ENCODE data around the gene GABRA4. TPM values are rescaled to one million over a fixed set of nuclear protein-coding genes. Genes with fewer than 3 reads are reported as not detected.

GABRA4 gene
- total and polyA plus RNA-seq, 2 donors (not counting 1 experiment from before 2014, with no cell fraction given) = not detected

- no peak overlapping the region for H2AFZ ChIP-seq (ENCODE audit: insufficient read depth, low read depth, low read length, poor library complexity, severe bottlenecking)
- H3K9me3 ChIP-seq (ENCODE audit: control extremely low read depth in 1 of 3, control insufficient read depth in 2 of 3, insufficient read depth in 1 of 3, low read length in 2 of 3) = peaks cover 0 to 1% (median 0%) of the 10 kb centered on the region in 3 donors
- intact Hi-C loops (cut with micrococcal nuclease) = no loop called here
- no peaks in the 10 kb centered on the region for H3K4me1 ChIP-seq (ENCODE audit: control insufficient read depth in 2 of 2, insufficient read depth in 2 of 2, low read length in 2 of 2)
- CTCF ChIA-PET = no interaction called here
- H3K9me3 Mint-ChIP-seq (ENCODE audit: insufficient read depth) = no peaks in the 10 kb centered on the region
- H4K20me1 ChIP-seq (ENCODE audit: control insufficient read depth, insufficient read depth, low read length, poor library complexity, severe bottlenecking) = no peaks in the 10 kb centered on the region
- no peaks in the 10 kb centered on the region for H3K79me2 ChIP-seq (ENCODE audit: control insufficient read depth, insufficient read depth, low read length)
- no CpG with 5 or more reads among the region's 1 CpG for WGBS (ENCODE audit: insufficient coverage)
- H3K4me3 Mint-ChIP-seq = no peak overlapping the region
- H3K27me3 ChIP-seq (replicated peaks in 1 of 4; ENCODE audit: control extremely low read depth in 1 of 4, control insufficient read depth in 3 of 4, insufficient read depth in 4 of 4, low read length in 3 of 4) = peaks cover 0 to 10% (median 0%) of the 10 kb centered on the region in 4 experiments
- DNase-seq = no peak
- no peak overlapping the region for H3K9ac ChIP-seq (ENCODE audit: low read length)
- H3K27me3 Mint-ChIP-seq = peaks cover 6% of the 10 kb centered on the region
- no peaks in the 10 kb centered on the region for H3K4me1 Mint-ChIP-seq
- H3K36me3 ChIP-seq (replicated peaks in 1 of 2; ENCODE audit: control extremely low read depth in 1 of 2, control insufficient read depth in 1 of 2, extremely low read depth in 1 of 2, insufficient read depth in 2 of 2, low read length in 1 of 2) = no peaks in the 10 kb centered on the region
- TF ChIP-seq EZH2 (IDR thresholded peaks at IDR 0.05; ENCODE audit: borderline replicate concordance, insufficient read depth, low read depth, low read length, poor library complexity, severe bottlenecking) = no peak
- TF ChIP-seq CTCF (IDR thresholded peaks at IDR 0.05) = no peak
- ATAC-seq (ENCODE audit: low read depth) = no peak
- H3K4me3 ChIP-seq (ENCODE audit: control extremely low read depth in 1 of 5, extremely low read depth in 1 of 5, insufficient read depth in 1 of 5, low read depth in 2 of 5, low read length in 4 of 5) = no peak overlapping the region
- no peak overlapping the region for H3K27ac ChIP-seq (ENCODE audit: low read length in 2 of 2)
- POLR2A ChIA-PET = no interaction called here
- H3K27ac Mint-ChIP-seq = no peak overlapping the region
- no peak overlapping the region for H3K4me2 ChIP-seq (replicated peaks; ENCODE audit: low read depth, low read length, poor library complexity, severe bottlenecking)
Measured at GRCh38 chr4:47038263-47038662, 44.9 kb upstream of the GABRA4 start.

GRCh38 chr4:47032405-47033106 is 39.2 kb upstream of the GABRA4 start:
- peaks cover 0 to 27% (median 20%) of the 10 kb centered on the region in 4 experiments for H3K27me3 ChIP-seq (replicated peaks in 1 of 4; ENCODE audit: control extremely low read depth in 1 of 4, control insufficient read depth in 3 of 4, insufficient read depth in 4 of 4, low read length in 3 of 4)
- no peak for ATAC-seq (ENCODE audit: low read depth)
- Mint-ChIP-seq H3K4me1 (peaks cover 18% of the 10 kb centered on the region), H3K4me3 (peak overlapping the region; percentile 50), H3K9me3 (ENCODE audit: insufficient read depth) (no peaks in the 10 kb centered on the region), H3K27me3 (peaks cover 32% of the 10 kb centered on the region), H3K27ac (no peak overlapping the region)
- TF ChIP-seq CTCF (IDR thresholded peaks at IDR 0.05) (no peak), EZH2 (IDR thresholded peaks at IDR 0.05; ENCODE audit: borderline replicate concordance, insufficient read depth, low read depth, low read length, poor library complexity, severe bottlenecking) (no peak)
- no peaks in the 10 kb centered on the region for H3K79me2 ChIP-seq (ENCODE audit: control insufficient read depth, insufficient read depth, low read length)
- H3K9me3 ChIP-seq (ENCODE audit: control extremely low read depth in 1 of 3, control insufficient read depth in 2 of 3, insufficient read depth in 1 of 3, low read length in 2 of 3) = no peaks in the 10 kb centered on the region
- peak; percentile 14 for DNase-seq
- 3% methylated on average over 45 of the region's 47 CpGs for WGBS (ENCODE audit: insufficient coverage)
- H3K4me3 ChIP-seq (ENCODE audit: control extremely low read depth in 1 of 5, extremely low read depth in 1 of 5, insufficient read depth in 1 of 5, low read depth in 2 of 5, low read length in 4 of 5) = peak overlapping the region in 2 of 5 experiments; percentile 30 to 32
- H3K9ac ChIP-seq (ENCODE audit: low read length) = peak overlapping the region; percentile 36
- no peak overlapping the region for H3K27ac ChIP-seq (ENCODE audit: low read length in 2 of 2)
- CTCF ChIA-PET = no interaction called here
- peak overlapping the region; percentile 56 for H3K4me2 ChIP-seq (replicated peaks; ENCODE audit: low read depth, low read length, poor library complexity, severe bottlenecking)
- intact Hi-C loops (cut with micrococcal nuclease) = no loop called here
- H3K36me3 ChIP-seq (replicated peaks in 1 of 2; ENCODE audit: control extremely low read depth in 1 of 2, control insufficient read depth in 1 of 2, extremely low read depth in 1 of 2, insufficient read depth in 2 of 2, low read length in 1 of 2) = no peaks in the 10 kb centered on the region
- POLR2A ChIA-PET = no interaction called here
- no peaks in the 10 kb centered on the region for H4K20me1 ChIP-seq (ENCODE audit: control insufficient read depth, insufficient read depth, low read length, poor library complexity, severe bottlenecking)
- peak overlapping the region; percentile 35 for H2AFZ ChIP-seq (ENCODE audit: insufficient read depth, low read depth, low read length, poor library complexity, severe bottlenecking)
- H3K4me1 ChIP-seq (ENCODE audit: control insufficient read depth in 2 of 2, insufficient read depth in 2 of 2, low read length in 2 of 2) = peaks cover 19 to 21% of the 10 kb centered on the region in 2 donors
